ENCODE results near the gene VAV3.
"Not testable (repeated sequence)": the region's sequence is repeated elsewhere in the genome, so short reads cannot be mapped to it uniquely, and the experiment has no call there.

VAV3 gene

DNA sequence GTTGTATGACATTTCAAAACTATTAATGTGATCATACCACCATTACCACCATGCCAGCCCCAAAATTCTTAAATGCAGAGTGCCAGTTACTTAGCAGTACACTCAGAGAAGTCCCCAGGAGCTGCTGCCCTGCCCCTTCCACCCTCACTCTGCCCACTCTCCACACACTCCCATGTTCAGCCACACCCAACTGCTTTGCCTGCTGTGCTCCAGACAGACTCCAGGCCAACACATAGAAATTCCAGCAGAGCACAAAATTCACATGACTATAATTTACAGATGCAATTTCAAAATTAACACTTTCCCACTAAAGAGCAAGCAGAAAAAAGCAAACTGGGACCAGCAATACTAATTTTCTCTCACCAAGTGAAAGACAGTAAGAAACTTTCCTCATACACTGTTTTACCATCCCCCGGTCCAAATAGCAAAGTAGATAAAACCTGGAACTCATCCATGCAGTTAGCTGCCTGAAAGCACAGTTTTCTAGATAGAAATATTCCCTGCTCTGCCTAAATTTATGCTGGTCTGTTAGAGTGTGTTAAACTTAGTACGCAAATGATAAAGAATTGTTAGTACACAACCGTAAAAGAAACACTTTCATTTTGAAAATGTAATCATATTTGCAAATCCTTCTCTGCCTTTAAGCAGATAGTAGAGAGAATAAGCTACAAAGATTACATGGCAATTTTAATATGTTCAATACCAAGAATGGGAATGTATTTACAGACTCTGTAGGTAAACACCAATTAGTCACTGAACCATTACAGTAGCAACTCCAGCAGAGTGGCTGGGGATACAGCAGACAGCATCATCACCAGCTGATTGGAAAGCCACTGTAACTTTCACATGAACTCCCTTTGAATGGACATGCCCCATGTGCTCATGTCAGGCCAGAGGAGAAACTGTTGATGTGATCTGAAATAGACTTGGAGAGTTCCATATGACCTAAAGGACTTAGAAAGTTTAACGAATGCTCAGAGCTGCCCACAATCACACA lies 176.5 kb downstream of the VAV3 start:
- DNase-seq = no peak

DNA sequence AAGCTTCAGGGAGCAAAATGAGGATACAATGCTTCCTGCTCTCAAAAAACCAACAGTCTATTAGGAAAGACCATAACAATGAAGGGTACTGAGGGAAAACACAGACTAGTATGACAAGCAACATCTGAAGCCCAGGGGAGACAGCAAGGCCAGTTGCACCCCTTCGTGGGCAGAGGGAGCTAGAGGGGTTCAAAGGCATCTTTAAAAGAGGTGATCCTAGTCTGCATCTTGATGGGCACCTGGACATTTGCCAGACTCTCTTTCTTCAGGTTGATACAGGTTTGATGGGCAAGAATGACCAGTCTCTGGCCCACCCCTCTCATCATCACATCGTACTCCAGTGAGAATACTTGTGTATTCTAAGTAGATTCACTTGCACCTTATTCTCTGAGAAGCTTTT lies 177.7 kb downstream of the VAV3 start:
- DNase-seq = peak in 1 of 2 donors; percentile 10

DNA sequence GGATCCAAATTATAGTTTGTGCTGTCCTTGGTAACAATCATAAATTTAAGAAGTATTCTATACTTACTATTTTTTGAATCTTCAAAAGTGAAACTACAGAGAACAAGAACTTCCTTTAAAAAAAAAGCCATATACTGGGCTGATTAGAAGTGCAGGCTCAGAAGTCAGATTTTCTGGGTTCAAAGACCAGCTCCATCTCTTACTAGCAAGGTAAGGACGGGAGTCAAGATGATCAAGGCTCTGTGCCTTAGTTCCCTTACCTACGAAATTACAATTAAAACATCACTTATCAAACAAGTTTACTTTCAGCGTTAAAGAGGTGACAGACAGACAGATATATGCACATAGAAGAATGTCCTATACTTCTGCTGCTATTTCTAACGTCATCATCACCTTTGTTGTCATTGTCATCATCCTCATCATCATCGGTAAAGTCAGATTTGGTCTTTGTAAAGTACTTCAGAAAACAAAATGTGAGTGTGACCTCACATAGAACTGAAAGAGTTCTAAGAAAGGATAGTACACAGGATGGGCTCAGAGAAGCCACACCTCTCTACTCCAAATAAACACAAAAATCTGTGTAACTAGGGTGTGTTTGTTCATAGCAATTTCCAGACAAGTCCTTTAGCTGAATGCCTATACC lies 178.7 kb downstream of the VAV3 start:
- no peak for DNase-seq

DNA sequence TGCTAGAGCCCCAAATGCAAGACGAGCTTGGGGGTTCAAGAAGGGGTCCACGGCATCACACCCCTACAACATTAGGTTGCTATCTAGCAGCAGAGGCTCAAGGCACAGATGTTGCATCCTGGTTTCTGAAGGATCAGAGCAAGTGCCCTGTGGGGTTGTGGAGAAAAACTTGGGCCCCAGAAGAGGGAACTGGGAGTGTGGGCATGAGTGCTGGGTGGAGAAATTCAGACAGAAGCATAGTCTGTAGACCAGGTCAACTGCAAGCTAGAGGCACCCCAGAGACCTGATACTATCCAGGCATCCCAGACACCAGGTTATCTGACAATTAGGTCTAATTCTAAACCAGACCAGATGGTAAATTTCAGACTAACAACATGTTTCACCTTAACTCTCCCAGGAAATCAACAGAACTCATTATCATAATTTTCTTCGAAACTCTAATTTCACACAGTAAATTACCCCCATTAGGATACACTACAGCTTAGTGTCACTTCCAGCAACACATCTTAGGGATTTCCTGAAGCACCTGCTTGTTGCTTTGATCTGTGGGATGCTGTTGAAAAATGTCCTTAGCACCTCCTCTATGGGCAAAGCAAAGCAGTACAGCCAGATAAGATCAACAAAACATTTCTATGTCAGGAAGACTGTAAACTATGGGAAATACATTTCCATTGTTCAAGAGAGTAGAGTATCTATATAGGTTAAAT lies 179.3 kb downstream of the VAV3 start:
- DNase-seq = no peak

DNA sequence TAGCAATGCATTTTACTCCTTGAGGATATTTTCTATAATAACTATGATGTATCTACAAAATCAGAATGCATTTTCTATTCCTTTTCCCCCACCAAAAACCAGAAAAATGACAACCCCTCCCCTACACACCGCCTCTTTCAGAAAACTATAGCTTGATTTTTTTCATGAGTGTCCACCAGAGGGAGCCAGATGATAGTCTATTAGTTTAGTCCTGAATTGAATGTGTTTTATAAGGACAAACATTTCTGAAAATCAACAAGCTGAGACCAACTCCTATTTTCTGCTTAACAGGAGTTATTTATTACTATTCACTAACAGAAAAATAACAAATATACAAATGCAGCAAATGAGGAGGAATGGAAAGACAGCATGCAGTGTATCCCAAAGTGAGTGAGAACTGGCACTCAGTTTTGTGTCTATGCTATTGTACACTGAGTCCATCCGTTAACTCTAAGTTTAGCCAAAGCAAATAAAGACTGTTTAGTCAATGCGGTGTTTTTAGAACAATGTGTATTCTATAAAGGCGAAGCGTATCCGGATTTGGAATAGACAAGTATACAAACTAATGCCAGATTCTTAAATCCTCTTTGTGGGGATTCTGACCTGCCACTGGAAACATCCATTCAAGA lies 182.6 kb downstream of the VAV3 start:
- DNase-seq = peak; percentile 41 to 56

DNA sequence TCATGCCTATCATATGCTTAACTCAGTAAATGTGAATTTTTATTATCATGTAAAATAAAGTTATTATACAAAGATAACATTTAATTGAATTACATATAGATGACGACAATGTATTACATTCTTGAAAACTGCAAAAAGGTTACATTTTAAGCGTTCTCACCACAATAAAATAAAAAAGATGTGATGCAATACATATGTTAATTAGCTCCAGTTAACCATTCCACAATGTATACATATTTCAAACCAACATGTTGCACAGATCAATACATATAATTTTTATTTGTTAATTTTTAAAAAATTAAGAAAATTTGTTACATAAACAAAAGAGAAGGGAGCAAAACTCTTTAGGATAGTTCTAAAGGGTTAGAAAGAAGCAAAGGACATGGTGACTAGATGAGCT lies 183.7 kb downstream of the VAV3 start:
- DNase-seq = no peak

DNA sequence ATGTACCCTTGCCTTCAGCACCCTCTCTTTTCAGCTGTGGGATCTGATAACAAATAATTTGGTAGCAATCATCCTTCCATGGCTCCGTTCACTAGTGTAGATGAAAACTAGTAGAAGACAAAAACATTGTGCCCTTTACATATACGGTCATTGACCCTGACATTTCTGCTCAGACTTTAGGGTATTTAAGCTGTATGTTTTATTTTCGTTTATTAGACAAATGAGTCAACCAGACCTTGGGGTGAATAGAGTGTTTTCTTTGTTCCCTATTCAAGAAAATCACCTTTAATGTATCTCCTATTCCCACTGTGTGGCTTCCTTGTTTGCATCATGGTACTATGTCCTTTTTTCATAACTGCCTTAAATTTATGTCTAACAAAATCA lies 187.3 kb downstream of the VAV3 start:
- DNase-seq = no peak

DNA sequence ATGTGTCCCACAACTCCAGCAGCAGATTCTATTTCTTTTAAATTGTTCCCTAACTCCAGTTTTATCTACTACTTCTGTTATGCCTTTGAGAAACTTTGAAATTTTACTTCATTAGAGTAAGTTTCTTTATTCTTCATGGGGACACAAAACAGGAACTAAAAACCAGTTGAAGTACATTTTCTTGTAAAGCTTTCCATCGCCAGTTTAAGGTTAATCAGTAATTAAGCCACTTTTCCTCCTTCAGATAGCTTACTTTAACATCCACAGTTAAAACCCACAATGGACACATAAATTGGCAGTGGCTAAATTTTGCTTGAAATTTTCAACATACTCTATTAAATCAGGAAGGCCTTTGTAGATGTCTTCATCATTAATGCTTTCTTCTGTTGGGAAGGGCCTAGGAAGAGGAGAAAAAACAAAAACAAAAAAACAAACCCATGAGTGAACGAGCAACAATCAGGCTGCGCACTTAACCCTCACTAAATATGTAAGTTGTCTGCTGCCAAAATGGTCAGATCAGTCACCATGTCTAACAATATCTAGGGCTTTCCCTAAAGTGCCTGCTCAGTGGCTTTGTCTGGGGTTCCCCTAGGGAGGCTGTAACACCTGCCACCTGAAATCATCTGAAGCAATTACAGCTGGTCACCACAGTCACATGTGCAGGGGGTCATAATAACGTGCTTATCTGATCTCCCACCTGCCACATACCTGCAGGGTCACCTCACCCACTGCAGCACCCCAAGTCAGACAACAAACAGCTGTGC lies 187.9 kb downstream of the VAV3 start:
- DNase-seq = no peak

DNA sequence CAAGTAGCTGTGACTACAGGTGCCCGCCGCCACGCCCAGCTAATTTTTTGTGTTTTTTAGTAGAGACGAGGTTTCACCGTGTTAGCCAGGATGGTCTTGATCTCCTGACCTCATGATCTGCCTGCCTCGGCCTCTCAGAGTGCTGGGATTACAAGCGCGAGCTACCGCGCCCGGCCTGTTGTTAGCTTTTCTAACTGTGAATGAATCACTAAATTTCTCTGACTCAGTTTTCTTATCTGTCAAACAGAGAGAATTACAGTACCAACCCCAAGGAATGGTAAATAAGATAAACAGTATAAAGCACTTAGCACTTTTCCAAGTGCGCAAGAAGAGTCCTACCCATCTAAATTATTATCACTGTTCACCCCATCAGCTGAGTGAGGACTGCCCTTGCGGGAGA lies 193.6 kb downstream of the VAV3 start:
- no peak for DNase-seq

DNA sequence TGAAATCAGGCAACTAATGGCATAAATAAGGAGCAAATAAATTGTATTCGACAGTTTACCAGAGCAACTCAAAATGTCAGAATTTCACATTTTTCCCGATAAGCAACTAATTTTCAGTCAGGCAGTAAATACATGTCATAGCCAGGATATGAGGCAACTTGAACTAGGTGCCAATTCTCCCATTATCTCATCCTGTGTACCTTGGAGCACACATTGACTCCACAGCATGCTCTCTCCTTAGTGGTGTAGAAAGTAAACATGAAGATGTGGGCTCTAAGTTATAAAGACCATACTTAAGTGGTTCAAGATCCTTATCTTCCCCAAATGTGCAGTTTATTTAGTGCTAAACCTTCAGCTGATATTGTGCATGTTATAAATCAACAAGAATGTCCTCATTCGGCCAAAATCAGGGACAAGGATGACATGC lies 197.8 kb downstream of the VAV3 start:
- no peak for DNase-seq

DNA sequence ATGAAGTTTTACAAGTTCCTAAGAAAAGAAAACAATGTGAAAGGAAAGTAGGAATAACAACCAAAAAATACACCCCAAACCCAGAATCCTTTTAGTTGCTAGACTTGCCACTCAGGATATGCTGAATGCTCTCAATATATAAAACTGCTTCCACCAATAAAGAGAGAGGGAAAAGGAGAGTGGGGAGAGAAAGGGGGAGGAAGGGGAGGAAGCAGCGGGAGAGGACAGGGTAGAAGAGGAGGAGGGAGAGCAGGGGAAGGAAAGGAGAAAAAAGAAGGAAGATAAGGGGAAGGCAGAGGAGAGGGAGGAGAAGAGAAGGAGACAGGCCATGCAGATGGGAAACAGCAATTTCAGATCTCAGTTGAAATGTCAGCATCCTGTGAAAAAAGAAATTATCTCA lies 198.4 kb downstream of the VAV3 start:
- no peak for DNase-seq

DNA sequence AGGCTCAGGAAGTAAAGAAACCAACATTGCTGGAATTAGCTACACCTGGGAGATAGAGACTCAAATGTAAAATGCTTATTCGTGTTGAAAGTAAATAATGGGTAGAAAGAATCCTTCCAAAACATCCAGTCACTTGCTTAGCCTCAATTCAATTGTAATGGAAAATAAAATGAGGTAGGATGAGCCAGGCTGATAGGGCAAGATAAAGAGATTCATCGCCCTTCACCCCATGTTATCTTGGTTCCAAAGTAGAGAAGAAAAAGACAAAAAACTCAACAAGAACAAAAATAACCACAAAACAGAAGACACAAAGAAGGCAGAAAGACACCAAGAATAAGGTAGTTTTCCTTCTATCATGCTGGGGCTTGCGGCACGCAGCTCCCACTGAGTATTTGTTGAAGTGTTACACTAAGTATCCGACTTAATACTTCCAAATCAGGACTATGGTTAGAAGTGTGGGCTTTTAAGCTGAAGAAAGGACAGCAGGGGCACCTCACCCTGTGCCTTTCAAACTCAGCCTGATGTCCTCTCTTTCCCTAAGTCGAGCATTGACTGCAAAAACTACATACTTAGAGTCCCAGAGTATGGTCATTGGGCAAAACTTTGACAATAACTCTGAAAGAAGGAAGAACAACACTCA lies 202.1 kb downstream of the VAV3 start:
- DNase-seq = no peak

DNA sequence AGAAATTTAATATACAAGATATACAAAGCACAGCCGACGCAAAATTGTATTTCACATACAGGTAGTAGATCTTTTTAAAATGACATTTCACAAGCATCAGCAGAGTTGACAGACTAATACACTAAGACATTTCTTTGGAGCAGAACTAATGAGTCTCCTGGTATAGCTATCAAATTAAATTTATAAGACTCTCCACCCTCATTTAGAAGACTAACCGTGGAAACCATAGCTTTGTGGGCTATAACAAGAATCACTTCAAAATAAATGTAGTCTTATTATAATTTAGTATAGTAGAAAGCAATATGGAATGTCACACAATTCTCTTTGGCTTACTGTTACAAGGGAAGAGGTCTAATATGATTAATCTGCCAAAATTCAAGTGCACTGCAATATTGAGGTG lies 204.9 kb downstream of the VAV3 start:
- no peak for DNase-seq

DNA sequence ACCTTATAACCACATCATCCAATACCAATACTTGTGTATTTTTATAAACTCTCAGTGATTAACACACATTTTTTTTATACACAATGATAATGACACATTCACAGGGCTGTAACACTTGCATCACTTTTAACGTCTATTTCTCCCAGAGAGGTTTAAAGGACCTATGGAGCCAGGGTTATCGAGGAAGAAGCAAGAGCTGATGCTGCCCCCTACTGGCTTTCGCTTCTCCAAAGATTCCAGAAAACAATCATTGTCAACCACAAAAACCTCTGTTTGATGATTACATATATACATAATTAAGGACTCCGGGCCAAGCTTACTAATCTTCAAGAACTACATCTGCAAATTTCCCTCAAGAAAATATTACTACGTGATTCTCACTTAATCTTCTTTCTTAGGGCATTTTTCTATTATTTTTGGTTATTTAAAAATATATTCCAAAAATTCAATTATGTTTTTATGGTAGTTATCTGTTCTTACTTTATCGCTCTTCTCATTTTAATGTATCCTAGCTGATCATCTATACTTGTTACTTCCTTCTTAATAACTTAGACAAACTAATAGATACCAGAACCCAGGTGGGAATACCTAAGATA lies 214.5 kb downstream of the VAV3 start:
- DNase-seq = peak; percentile 34 to 46

DNA sequence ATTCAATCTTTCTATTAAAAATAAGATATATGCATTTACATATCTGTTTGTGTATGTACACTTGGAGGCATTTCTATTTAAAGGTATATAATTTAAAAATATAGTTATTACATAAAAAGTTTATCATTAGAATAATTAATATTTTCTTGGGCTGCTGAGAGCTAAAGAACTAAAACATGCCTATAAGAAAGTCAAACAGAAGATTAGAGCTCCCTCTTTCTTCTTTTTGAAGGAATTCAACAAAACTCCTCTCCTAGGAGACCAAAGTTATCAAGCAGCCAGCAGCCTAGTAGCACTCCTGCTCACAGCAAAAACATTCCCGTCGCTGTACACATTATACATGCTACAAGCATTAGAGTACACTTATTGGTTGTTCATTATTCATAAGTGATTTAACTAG lies 216.4 kb downstream of the VAV3 start:
- no peak for DNase-seq

DNA sequence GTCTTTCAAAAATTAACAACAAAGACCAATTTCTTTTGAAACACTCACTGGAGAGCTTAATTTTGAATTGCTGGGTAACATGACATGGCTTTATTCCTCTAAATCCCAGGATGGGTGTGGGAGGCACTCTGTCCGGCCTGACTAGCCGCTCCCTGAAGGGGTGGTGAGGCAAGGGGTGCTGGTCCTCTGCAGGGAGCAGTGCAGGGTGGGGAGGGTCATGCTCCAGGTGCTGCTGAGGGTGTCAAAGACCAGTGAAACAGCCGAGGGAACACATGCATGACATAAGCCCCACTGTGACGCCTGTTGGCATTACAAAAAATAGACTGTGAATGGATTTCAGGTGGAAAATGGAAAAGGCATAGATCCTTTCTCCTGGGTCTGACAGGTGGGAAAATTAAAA lies 223.7 kb downstream of the VAV3 start:
- DNase-seq = no peak

DNA sequence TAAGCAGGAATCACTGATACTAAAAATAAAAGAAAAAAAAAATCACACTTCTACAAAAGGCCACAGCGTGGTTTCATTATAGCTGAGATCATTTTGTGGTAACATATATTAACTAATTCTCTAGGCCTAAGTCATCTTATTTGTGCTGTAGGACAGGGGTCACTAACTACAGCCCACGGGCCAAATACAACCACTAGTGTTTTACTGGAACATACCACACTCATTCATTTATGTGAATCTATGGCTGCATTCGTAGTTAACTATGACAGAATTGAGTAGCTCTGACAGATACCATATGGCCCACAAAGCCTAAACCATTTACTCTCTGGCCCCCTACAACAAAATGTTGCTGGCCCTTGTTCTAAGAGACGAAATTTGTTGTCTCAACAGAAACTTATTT lies 224.4 kb downstream of the VAV3 start:
- no peak for DNase-seq

DNA sequence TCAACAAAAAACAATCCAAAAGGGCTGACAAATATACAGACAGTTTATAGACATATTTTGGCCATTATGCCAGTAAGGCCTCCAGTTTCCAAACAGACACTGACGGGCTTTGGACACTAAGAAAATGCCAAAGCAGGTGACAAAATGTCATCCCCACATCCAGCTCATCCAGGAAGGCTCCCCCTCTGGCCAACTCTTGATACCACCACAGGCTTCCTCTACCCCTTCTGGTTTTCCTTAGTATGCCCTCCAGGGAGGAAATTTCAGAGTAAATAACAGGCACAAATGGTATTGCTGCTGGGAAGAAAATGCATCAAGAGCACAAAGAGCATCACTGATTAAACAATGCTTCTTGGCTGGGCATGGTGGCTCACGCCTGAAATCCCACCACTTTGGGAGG lies 225.3 kb downstream of the VAV3 start:
- DNase-seq = no peak

DNA sequence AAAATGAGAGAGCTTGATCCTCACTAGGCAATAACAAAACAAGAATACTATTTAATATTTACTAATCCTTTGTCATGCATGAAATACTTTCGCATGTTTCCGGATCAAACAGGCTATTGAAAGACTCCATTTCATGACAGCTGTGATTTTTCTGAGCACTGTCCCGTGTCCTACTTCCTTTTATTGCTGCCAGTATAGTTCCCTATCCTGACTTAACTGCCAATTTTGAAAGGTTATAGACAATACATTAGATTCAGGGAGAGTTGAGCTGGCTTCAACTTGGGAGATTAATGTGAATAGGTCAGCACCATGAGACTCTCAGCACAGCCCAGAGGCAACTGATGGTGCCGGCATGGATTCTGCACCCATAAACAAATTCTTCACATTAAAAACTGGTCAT lies 225.8 kb downstream of the VAV3 start:
- no peak for DNase-seq

DNA sequence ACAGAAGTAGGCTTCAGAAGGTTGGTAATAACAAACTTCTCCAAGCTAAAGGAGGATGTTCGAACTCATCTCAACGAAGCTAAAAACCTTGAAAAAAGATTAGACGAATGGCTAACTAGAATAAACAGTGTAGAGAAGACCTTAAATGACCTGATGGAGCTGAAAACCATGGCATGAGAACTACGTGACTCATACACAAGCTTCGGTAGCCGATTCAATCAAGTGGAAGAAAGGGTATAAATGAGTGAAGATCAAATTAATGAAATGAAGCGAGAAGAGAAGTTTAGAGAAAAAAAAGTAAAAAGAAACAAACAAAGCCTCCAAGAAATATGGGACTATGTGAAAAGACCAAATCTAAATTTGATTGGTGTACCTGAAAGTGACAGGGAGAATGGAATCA lies 231.6 kb downstream of the VAV3 start:
- not testable (repeated sequence) for DNase-seq

DNA sequence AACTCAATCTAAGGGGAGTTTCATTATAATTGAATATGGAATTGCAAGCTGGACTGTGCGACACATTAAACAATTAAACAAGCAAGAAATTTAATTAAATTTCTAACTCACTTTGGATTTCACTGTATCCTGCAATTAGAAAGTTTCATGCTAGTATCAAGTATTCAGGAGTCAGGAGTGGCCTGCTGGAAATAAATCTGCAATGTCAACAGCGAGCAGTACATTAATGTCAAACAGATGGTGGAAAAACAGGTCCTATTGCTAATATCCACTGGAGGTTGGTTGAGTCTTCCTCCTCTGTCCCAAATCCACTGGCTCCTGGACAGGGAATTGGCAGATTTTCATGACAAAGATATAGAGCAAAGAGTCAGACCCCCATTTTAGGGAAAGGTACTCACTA lies 237.1 kb downstream of the VAV3 start:
- no peak for DNase-seq

DNA sequence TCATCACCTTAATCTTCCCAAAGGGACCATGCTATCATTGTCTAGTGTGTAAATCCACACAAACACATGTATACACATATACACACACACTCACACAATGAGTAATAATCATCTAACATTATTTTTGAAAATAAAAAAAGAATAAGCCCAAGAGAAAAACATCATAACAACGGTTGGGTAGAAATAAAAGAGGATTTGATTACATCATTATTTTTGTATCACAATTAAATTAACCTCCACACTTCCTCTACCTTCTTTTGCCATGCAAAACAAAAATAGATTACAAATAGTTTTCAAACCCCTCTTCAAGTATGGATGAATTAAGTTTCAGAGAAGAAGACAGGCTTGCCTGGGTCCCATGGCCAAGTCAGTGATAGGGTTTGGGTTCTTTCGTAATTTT lies 238.1 kb downstream of the VAV3 start:
- no peak for DNase-seq

All from stimulated activated CD4-positive, alpha-beta T cell treated with anti-CD3 and anti-CD28 coated beads, Interleukin-2, amount 100 ng/mL, for 48 hours (primary cell).